GM12864 (cell line): ENCODE results near the gene RASAL2.

ENCODE experiments used
- DNase-seq: peaks from one replicate; pipeline ENCODE4 v3.0.0-alpha.2; 2011; ENCODE audit warnings: low read depth
- H3K4me3 ChIP-seq: 2 replicates; pipeline ENCODE4 v1.5.1; 2011; ENCODE audit warnings: mild to moderate bottlenecking, low read depth, low read length, control low read depth
- CTCF ChIP-seq: IDR thresholded peaks from 2 replicates; pipeline ENCODE4 v1.5.1; 2011; ENCODE audit warnings: low read depth, mild to moderate bottlenecking, moderate library complexity, low read length, control low read depth, inconsistent platforms; ENCODE audit errors: missing control alignments

RASAL2 gene

DNA sequence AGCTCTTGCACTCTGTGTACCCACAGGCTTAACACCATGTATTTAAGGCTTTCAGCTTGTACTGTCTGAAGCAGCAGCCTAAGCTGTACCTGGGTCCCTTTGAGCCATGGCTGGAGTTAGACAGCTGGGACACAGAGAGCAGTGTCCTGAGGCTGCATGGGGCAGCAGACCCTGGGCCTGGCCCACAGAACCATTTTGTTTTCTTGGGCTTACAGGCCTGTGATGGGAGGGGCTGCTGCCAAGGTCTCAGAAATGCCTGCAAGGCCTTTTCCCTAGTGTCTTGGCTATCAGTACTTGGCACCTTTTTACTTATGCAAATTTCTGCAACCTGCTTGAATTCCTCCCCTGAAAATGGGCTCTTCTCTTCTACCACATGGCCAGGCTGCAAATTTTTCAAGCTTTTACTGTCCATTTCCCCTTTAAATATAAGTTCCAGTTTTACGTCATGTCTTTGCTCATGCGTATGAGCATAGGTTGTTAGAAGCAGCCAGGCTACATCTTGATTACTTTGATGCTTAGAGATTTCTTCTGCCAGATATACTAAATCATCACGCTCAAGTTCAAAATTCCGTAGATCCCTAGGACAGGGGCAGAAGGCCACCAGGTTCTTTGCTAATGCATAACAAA lies 259.0 kb downstream of the RASAL2 start:
- TF ChIP-seq CTCF, result no peak
- H3K4me3 ChIP-seq, result no peak overlapping the region
- no peak for DNase-seq

GRCh38 chr1:178353524-178353923 lies 259.6 kb downstream of the RASAL2 start:
- no peak for TF ChIP-seq CTCF
- DNase-seq, result no peak
- no peak overlapping the region for H3K4me3 ChIP-seq

DNA sequence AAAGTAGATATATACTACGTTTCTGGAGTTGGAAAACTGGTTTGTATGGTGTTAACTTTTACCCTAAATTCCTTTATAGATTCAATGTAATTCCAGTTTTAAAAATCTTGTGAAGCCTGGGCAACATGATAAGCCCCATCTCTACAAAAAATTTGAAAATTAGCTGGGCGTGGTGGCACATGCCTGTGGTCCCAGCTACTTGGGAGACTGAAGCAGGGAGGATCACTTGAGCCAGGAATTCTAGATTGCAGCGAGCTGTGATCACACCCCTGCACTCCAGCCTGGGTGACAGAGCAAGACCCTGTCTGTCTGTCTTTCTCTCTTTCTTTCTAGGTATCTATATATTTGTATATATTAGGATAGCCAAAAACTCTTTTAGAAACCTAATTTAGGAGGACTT lies 260.9 kb downstream of the RASAL2 start:
- H3K4me3 ChIP-seq, result no peak overlapping the region
- DNase-seq, result no peak
- no peak for TF ChIP-seq CTCF

- no peak for TF ChIP-seq CTCF
- H3K4me3 ChIP-seq, result no peak overlapping the region
- DNase-seq, result no peak
These were observed 262.4 kb downstream of the RASAL2 start for GRCh38 chr1:178356299-178356698.

DNA sequence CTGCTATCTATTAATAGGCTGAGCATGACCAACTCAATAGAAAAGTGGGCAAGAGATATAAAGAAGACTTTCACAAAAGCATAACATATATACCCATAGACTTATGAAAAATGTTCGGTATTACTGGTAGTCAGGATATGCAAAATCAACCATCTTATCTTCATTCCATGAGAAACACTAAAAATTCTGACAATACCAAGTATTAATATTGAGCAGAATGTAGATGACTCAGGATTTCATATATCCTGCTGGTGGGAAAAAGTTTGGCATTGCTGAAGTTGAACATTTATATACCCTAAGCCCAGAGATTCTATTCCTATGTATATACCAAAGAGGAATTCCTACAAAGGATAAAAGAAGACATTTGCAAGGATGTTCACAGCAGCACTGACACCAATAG lies 264.6 kb downstream of the RASAL2 start:
- DNase-seq, result no peak

DNA sequence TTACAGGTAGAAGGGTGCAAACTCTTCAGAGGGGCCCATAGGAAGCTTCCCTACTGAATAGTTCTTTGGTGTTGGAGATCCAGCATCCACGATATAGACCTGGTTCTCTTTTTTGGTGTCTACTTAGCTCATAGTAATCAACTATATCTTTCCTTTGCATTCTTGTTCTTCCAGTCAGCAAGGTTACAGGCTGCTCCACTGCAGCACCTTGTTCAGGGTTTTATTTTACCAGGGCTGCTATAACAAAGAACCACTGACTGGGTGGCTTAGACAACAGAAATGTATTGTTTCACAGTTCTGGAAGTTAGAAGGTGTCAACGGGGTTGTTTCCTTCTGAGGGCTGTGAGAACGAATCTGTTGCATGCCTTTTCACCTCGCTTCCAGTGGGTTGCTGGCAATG lies 266.5 kb downstream of the RASAL2 start:
- TF ChIP-seq CTCF, result no peak
- no peak for DNase-seq
- no peak overlapping the region for H3K4me3 ChIP-seq

More for the DNA sequence above, 264.6 kb downstream of the RASAL2 start:
- TF ChIP-seq CTCF, result no peak
- H3K4me3 ChIP-seq, result no peak overlapping the region

DNA sequence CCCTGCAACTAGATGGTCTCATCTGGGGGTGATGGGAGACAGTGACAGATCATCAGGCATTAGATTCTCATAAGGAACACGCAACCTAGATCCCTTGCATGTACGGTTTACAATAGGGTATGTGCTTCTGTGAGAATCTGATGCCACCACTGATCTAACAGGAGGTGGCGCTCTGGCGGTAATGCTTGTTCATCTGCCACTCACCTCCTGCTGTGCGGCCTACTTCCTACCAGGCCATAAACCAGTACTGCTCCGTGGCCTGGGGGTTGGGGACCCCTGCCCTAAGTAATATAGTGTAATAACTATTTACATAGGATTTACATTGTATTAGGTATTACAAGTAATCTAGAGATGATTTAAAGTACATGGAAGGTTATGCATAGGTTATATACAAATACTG lies 267.9 kb downstream of the RASAL2 start:
- DNase-seq, result peak; percentile 5
- peak; percentile 44 for TF ChIP-seq CTCF
- H3K4me3 ChIP-seq, result no peak overlapping the region
